Mammary epithelial cell (primary cell): Measurements from ENCODE around the gene SIK3.

Source experiments
- EZH2 ChIP-seq: IDR thresholded peaks from 2 replicates; pipeline ENCODE4 v1.6.1; 2012; ENCODE audit warnings: low read length, inconsistent platforms, borderline replicate concordance
- TF ChIP-seq, protein P1 (sequence below), 2 donors: IDR thresholded peaks in 1 of 2; conservative IDR thresholded peaks in 1 of 2; 2 replicates each; pipeline ENCODE4 v1.5.1; 2011 to 2012; ENCODE audit warnings: inconsistent platforms in 2 of 2, low read length in 2 of 2, mild to moderate bottlenecking in 2 of 2, control low read depth in 1 of 2, low read depth in 1 of 2; ENCODE audit not compliant: insufficient read depth in 1 of 2; ENCODE audit errors: extremely low read depth in 1 of 2

DNA sequence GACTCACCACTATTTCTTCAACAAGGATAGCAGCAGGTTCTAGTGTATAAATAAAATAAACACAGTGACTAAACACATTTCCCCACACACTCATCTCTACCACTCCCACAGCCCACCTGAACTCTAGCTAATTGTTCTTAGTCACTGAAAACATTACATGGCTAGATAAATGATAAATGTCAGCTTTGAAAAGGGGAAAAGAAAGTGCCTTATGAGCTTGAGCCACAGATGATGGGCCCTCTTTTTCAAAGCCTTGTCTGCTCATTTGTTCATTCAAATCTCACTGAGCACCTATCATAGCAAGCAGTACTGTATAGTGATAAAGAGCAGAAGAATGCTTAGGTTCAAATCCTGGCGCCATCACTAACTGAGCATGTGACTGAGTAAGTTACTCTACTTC, 58.3 kb downstream of the SIK3 start:
- TF ChIP-seq, protein P1, sequence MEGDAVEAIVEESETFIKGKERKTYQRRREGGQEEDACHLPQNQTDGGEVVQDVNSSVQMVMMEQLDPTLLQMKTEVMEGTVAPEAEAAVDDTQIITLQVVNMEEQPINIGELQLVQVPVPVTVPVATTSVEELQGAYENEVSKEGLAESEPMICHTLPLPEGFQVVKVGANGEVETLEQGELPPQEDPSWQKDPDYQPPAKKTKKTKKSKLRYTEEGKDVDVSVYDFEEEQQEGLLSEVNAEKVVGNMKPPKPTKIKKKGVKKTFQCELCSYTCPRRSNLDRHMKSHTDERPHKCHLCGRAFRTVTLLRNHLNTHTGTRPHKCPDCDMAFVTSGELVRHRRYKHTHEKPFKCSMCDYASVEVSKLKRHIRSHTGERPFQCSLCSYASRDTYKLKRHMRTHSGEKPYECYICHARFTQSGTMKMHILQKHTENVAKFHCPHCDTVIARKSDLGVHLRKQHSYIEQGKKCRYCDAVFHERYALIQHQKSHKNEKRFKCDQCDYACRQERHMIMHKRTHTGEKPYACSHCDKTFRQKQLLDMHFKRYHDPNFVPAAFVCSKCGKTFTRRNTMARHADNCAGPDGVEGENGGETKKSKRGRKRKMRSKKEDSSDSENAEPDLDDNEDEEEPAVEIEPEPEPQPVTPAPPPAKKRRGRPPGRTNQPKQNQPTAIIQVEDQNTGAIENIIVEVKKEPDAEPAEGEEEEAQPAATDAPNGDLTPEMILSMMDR (conservative IDR thresholded peaks at IDR 0.05 in 1 of 2, IDR thresholded peaks at IDR 0.05 in 1 of 2; ENCODE audit: extremely low read depth in 1 of 2, insufficient read depth in 1 of 2, low read depth in 1 of 2, low read length in 2 of 2): no peak
- TF ChIP-seq EZH2: no peak
